Diencephalon (tissue), 1 donor: ENCODE data around the gene LILRB5. TPM values are rescaled to one million over a fixed set of nuclear protein-coding genes. Genes with fewer than 3 reads are reported as not detected.

Experiments used
- small RNA-seq: library from RNA; depleted of rRNA; stranded (forward); fragments of <200 nt; gene quantifications from one replicate; pipeline ENCODE3, GENCODE V24; 2014
- total RNA-seq: library from RNA; depleted of rRNA; stranded (reverse); fragments of >200 nt; gene quantifications from one replicate; pipeline ENCODE4 v1.2.3, GENCODE V29; 2014

Gene LILRB5
- 0.23 TPM for total RNA-seq

GRCh38 chr19:54257116-54257480, at the start of gene LILRB5:
Gene LILRB5, minus strand, starts transcription at chr19:54257273. Its CDS starts 80 bp downstream, at chr19:54257193.

GRCh38 chr19:54281007-54281728, 24.1 kb upstream of the LILRB5 start, which contains the start of gene LILRB2:
Gene LILRB2, minus strand, starts transcription at chr19:54281110. Its CDS starts 614 bp downstream, at chr19:54280496.

GRCh38 chr19:54242646-54243045, 14.4 kb downstream of the LILRB5 start, which contains the start of gene LILRA6:
Gene LILRA6, minus strand, starts transcription at chr19:54242790.

GRCh38 chr19:54222474-54223276, 34.4 kb downstream of the LILRB5 start, which contains the start of gene LILRB3:
Gene LILRB3, minus strand, starts transcription at chr19:54223007. Its CDS starts 31 bp downstream, at chr19:54222976.

Small RNA genes within 50 kb of the gene (small RNA-seq; reads per million reads assigned to genes)
- gene AC245884.12: not detected
- not detected for gene MIR4752
- not detected for gene RNU6-1307P

Other genes starting within 250 kb of the LILRB5 start
- gene VSTM1, start 193.4 kb downstream of the LILRB5 start, total RNA-seq: 0.23 TPM
- not detected for gene TARM1, start 175.9 kb downstream of the LILRB5 start, total RNA-seq
- 0.46 TPM for gene OSCAR, start 156.5 kb downstream of the LILRB5 start, total RNA-seq
- gene NDUFA3, start 154.4 kb downstream of the LILRB5 start, total RNA-seq: 13.1 TPM
- gene TFPT, start 141.6 kb downstream of the LILRB5 start, total RNA-seq: 11.5 TPM
- 31.6 TPM for gene PRPF31, start 141.5 kb downstream of the LILRB5 start, total RNA-seq
- 6.0 TPM for gene CNOT3, start 119.5 kb downstream of the LILRB5 start, total RNA-seq
- 5.3 TPM for gene LENG1, start 97.6 kb downstream of the LILRB5 start, total RNA-seq
- gene TMC4, start 84.1 kb downstream of the LILRB5 start, total RNA-seq: 0.46 TPM
- 49.6 TPM for gene MBOAT7, start 67.7 kb downstream of the LILRB5 start, total RNA-seq
- 30.2 TPM for gene TSEN34, start 66.0 kb downstream of the LILRB5 start, total RNA-seq
- gene RPS9, start 56.4 kb downstream of the LILRB5 start, total RNA-seq: 1,605 TPM
- gene LILRB3, start 34.3 kb downstream of the LILRB5 start, total RNA-seq: 0.92 TPM
- 0.23 TPM for gene LILRA6, start 14.5 kb downstream of the LILRB5 start, total RNA-seq
- gene LILRB2, start 23.8 kb upstream of the LILRB5 start, total RNA-seq: 0.46 TPM
- gene LILRA5, start 55.9 kb upstream of the LILRB5 start, total RNA-seq: 0.92 TPM
- 0.23 TPM for gene LILRA4, start 81.9 kb upstream of the LILRB5 start, total RNA-seq
- gene LAIR1, start 107.7 kb upstream of the LILRB5 start, total RNA-seq: 2.8 TPM
- 191 TPM for gene TTYH1, start 158.2 kb upstream of the LILRB5 start, total RNA-seq
- gene LENG8, start 191.9 kb upstream of the LILRB5 start, total RNA-seq: 24.7 TPM
- gene LENG9, start 206.5 kb upstream of the LILRB5 start, total RNA-seq: 1.6 TPM
- gene CDC42EP5, start 216.0 kb upstream of the LILRB5 start, total RNA-seq: 1.2 TPM
- not detected for gene LAIR2, start 245.6 kb upstream of the LILRB5 start, total RNA-seq